NCI-H524 (cell line): ENCODE data around the gene ZFAND2A.
"Not testable (repeated sequence)": the region's sequence is repeated elsewhere in the genome, so short reads cannot be mapped to it uniquely, and the experiment has no call there.

Experiments
- DNase-seq, 2 experiments: peaks; one replicate each; lab custom pipeline; 2025; lab: John Stamatoyannopoulos, UW

Gene ZFAND2A

DNA sequence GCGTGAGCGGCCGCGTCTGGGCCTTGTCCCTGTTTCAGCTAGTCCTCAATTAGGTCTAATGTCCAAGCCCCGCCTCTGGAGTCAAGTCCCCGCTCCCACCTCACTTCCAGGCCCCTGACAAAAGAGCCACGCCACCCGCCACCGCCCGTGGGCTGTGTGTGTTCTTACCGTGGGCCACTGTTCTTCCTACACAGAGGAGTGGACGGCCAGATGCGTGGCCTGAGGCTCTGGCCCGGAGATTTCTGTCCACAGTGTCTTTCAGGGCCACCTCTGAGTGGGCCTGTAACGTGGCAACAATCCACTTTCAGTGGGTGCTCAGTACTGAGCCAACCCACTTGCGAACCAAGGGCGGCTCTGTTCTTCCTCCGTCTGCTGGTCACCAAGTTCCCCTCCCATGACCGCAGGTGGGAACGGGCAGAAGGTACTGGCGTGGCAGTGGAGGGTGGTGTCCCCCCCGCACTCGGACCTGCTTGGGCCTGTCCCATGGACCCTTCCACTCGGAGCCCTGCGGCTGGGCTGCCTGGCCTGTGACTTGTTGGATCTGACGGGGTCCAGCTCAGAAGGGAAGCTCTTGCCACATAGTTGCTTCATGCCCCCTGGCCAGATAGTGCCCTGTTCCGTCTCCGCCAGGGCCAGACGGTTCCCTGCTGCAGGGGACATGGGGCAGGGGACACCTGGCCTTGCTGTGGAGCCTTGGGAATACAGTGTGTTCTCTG lies 15.0 kb upstream of the ZFAND2A start:
- DNase-seq: no peak

DNA sequence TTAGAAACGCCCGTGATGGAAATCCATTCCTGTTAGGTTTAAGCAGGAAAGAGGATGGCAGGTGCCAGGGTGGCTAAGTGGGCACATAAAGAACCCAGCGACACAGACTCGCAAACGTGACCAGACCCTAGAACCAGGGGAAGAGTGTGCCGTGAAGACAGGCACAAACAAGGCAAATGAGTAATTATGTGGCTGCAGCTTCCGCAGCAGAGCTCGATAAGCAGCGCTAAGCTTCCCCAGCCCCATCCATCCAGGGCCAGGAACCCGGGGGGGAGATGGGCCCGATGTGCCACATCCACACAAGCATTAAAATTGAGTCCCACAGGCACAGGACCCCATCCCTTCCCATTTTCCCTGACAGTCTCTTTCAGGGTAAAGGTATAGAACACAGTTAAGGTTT lies 14.0 kb upstream of the ZFAND2A start:
- DNase-seq: no peak

DNA sequence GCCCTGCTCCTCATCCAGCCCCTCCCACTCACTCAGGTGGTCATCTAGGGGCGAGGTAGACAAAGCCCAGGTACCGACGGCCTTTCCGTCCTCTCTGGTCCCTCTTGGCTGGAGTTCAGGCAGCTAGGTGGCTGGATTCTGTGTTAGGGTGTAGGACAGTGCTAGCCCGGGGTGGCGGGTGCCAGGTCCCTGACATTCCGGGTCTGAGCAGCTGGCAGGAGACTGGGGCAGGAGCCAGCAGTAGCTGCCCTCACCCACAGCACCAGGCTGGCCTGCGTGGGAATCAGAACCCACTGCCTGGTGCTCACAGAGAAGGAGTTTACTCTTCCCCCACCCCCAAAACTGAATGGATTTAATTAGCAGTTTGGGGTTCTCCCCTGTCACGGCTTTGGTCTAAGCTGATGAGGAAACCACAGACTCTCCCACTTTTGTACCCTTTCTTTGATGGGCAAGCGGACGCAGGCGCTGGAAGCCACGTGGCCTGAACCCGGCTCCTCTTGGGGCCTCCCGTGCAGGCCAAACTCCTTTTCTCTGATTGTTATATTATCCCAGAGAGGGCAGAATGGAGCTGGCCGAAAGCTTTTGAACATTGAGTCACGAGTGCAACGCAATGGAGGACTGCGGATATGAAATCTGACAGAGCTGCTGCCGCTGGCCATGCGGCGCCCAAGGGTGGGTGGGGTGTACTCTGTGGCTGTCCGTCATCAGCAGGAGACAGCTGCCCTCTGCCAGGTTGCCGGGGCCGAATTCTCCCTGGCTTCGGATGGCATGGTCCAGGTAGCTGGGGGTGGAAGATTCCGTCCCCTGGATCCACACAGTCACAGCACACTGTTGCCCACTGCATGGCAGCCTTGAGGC lies 12.9 kb upstream of the ZFAND2A start:
- DNase-seq: no peak

DNA sequence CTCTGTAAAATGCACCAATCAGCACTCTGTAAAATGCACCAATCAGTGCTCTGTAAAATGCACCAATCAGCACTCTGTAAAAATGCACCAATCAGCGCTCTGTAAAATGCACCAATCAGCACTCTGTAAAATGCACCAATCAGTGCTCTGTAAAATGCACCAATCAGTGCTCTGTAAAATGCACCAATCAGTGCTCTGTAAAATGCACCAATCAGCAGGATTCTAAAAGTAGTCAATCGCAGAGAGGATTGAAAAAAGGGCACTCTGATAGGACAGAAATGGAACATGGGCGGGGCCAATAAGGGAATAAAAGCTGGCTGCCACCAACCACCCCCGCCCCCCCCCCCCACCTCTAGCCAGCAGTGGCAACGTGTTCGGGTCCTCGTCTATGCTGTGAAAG lies 11.5 kb upstream of the ZFAND2A start:
- DNase-seq: peak in 1 of 2 experiments; percentile 28

DNA sequence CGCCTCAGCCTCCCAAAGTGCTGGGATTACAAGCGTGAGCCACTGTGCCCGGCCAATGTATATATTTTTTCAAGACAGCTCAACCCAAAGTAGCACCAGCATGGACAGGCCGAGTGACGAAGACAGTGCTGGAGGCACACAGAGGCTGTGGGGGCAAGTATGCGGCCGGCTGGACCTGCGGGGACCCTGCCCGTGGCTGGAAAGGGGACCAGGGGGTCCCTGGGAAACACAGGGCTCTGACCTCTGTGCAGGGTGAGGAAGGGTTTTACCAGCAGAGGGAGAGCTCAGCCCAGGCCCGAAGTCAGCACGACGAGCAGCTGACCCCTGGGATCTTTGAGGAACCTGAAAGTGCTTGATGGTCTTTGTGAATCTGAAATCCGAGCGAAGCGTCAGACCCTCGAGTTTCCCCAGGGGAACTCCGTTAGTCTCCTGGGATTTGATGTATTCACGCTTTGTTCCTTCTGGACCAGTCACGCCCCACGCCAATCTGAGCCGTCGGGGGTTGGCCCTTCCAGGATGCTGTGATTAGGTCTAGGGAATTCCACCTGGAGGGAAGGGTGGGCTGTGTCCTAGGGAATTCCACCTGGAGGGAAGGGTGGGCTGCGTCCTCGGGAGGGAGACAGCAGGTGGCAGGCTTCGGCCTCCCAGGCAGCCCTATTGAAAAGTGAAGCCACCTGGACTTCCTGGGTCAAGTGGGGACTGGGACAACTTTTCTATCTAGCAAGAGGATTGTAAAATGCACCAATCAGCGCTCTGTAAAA lies 10.9 kb upstream of the ZFAND2A start:
- no peak for DNase-seq

DNA sequence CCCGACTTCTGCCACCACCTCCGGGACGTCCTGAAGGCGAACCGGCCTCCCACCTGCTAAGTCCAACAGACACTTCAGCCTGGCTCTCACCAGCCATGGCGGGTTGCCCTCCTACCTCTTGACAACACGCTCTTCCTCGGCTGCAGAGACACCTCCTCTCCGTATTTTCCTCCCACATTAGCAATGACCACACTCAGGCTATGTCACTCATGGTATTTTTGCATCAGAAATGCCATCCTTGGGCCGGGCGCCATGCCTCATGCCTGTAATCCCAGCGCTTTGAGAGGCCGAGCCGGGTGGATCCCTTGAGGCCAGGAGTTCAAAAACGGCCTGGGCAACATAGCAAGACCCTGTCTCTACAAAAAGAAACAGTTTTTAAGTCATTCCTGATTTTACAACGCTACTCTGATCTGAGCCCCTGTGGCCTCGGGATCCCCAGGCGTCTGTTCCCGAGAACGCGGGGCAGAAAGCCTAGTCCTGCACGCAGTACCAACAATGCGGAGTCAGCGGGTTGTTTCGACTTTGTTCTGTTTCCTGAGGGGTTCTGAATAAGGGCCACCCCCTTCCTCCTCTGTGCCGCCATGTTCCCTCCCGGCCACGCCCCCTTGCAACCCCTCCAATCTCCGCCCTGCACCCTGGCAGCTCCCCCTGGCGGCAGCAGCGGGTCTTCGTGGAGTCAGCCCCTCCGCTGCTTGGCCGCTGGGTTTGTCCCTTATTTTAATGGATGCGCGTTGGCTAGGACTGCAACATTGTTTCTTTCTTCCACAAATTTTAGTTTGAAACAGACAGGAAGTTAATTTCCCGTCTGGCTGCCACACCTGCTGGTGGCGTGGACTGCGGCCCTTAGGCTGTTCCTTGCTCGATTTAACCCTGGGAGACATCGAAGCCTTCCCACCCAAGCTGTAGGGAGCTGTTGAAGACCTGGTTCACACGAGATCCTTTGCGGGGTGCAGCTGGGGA lies 9.7 kb upstream of the ZFAND2A start:
- DNase-seq: peak; percentile 62 to 64

DNA sequence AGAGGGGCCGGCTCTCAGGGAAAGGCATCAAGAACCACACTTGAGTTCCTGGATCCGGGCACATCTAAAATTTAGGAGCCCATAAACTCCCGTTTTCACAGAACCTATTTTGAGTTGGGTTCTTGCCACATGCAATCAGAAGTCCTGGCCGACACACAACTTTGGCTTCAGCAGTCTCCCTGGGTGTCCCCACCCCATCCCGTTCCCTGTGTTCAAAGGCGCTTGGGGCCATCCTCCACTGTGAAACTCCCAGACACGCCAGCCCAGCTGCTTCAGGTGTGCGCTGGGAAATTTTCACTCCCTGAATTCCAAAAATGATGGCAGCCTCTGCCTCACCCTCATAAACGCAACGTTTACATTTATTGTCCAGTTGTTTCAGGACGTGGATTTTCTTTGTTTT lies 8.4 kb upstream of the ZFAND2A start:
- no peak for DNase-seq

DNA sequence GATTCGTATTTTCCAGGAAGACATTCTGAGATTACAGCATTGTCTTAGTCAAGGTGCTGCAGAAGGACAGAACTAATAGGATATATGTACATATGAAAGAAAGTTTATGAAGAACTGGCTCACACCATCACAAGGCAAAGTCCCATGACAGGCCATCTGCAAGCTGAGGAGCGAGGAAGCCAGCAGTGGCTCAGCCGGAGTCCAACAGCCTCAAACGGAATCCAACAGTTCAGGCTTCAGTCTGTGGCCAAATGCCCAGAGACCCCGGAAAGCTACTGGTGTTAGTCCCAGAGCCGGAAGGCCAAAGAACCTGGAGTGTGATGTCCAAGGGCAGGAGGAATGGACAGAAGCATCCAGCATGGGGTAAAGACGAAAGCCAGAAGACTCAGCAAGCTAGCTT lies 4.4 kb upstream of the ZFAND2A start:
- DNase-seq: no peak

DNA sequence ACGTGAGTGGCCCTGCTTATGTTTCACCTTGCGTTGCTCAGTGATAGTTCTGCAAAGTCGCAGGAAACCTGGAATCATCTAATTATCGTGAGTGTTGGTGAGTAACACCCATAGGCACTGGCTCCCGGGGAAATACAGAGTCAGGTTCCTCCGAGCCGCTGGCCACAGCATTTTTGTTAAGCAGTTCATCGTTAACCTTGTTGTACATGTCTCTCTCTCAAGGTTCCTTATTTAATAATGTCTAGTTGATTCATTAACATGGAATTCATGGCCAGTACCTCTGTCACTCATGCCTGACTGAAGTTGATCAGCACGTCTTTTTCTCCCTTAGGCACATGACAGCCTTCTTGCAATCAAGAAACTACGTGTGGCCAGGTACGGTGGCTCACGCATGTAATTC lies 3.1 kb upstream of the ZFAND2A start:
- no peak for DNase-seq

DNA sequence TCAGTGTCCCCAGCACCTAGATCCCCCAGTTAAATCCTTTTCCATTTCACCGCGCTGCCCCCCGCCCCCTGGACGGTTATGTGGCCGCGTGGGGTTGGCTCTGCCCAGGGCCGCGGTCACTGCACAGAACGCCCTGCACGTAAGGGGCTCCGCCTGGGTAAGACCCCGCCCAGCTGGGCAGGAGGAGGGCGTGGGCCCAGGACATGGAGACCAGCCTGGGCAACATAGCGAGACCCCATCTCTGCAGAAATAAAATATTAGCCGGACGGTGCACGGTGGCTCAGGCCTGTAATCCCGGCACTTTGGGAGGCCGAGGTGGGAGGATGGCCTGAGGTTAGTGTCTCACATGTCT lies 650 bp upstream of the ZFAND2A start:
- no peak for DNase-seq

DNA sequence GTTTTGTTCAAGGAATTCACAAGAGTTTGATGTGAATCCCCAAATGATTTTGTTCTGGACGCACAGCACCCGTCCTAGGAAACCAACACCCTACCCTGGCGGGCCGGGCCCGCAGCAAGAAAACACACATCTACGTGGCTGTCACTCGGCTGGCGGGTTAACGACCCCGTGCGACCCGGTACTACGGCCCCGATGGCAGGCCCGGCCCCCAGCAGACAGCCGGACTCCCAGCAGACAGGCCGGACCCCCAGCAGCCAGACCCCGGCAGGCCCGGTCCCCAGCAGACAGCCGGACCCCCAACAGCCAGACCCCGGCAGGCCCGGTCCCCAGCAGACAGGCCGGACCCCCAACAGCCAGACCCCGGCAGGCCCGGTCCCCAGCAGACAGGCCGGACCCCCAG lies 765 bp downstream of the ZFAND2A start:
- DNase-seq: not testable (repeated sequence)

DNA sequence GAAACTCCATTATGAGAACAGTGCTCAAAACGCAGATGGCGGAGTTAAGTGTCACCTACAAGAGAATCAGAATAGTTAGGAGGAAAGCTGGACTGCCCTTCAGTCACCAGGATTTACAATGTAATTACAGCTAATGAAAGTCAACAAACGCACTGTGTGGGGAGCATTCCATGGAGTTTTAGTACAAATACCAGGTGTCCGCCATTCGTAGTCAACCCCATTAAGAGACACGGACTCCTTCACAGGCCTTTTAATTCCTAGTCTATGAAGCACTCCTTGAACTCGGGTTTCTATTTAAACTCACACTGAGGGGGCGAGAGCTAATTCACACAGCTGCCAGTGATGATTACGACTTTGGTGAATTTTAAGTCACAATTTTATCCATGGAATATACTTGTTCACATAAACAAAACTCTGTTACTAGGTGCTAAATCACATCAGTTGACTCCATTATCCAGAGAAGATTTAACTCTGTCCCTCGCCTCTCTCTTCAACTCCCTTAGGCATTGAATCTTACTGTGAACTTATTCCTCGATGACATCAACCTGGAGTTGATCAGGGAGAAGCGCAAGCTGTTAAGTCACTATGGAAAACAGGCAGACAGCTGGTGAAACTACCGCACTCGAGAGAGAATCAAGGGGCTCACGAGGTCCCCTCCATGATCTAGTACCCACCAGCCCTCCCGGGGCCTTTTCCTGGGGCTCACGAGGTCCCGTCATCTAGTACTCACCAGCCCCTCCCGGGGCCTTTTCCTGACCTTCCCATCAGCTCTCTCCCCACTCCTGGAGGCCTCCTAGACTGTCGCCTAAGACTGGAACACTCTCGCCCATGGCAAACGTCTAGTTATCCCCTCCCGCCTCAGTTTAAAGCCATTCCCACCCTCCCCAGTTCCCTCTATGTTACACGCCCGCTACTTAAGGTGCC lies 1.5 kb downstream of the ZFAND2A start:
- DNase-seq: no peak

DNA sequence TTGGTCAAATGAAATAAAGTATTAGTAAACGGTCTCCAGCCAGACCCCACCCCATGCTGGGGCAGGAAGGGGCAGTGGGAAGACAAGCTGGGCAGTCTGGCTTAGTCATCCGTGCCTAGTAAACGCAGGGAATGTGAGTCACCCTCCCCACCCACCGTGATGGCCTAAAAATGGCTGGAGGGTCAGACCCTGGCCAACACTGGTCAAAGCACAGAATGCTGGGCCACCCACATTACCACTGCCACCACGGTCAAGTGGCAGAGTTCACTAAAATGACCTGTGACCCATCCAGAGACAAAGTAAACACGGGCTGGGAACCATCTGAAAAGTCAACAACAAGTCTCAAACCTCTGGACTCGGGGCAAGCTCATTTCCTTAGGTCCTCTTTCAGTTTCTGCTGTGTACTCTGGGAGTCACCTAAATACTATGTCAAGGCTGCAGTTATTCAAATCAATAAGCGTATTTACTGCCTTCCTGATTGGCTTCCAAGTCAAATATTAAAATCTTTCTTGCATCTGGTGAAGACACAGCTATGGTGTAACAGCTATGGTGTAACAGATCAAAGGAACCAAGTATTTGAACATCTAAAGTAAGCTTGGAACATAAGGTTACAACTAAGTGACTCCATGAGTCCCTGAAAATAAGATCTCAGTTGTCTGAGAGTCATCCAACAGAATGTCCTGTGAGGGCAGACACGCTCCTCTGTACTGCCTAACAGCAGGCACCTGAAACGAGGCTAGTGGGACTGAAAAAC lies 3.0 kb downstream of the ZFAND2A start:
- DNase-seq: no peak

DNA sequence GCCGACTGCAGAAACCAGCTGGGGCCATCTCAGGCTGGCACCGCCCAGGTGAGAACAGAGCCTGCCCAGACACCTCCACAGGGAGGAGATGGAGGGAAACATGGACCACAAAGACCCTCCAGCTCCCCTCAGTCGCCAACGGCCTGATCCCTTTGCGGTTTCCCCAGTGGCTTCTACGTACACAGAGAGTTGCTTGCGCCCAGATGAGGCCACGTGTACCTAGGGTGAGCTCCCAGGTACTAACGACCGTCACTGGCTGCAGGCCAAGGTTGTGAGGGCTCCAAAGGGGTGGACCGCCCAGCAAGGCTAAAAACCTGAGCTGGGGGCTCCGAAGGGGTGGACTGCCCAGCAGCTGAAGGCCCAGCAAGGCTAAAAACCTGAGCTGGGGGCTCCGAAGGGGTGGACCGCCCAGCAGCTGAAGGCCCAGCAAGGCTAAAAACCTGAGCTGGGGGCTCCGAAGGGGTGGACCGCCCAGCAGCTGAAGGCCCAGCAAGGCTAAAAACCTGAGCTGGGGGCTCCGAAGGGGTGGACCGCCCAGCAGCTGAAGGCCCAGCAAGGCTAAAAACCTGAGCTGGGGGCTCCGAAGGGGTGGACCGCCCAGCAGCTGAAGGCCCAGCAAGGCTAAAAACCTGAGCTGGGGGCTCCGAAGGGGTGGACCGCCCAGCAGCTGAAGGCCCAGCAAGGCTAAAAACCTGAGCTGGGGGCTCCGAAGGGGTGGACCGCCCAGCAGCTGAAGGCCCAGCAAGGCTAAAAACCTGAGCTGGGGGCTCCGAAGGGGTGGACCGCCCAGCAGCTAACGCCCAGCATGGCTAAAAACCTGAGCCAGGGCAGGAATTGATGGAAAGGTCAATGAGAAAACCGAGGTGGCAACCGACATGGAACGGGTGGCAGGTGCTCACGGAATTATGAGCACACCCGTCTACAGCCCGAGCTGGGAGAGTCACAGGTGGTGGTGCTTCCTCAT lies 3.9 kb downstream of the ZFAND2A start:
- DNase-seq: not testable (repeated sequence)

DNA sequence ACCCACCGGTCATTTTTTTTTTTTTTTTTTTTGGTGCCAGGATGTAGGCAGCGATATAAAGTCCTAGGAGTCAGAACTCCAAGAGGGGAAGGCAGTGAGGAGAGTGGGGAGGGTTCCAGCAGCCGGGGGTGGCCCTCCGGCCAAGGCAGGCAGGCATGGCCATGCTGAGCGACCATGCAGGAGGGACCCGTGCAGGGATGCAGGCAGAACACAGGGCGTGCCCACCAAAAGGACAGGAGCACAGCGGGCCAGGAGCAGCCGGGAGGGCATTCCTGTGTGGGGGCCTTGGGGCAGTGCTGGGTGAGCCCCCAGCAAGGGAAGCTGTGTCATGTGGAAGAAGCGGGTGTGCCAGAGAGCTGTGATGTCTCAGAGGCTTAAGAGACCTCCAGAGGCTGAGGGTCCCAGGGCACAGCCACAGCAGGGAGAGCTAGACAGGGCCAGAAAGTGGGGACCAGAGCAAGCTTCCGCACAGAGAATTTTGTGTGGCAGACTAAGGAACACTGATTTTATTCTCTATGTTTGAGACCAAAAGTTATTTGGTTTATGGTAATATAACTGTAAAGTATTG lies 5.7 kb downstream of the ZFAND2A start:
- no peak for DNase-seq

DNA sequence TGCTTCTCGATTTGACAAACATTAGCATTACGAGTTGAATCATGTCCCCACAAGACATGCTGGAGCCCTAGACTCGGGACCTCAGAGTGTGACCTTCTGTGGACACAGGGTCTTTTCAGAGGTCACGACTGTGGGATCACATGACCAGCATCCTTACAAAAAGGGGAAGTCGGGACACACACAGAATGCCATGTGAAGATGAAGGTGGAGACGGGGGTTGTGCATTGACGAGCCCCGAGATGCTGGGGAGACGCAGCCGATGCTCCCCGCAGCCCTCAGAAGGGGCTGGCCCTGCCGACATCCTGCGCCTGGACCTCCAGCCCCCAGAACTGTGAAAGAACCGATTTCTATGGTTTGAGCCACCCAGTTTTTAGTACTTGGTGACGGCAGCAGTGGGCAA lies 7.5 kb downstream of the ZFAND2A start:
- DNase-seq: no peak

DNA sequence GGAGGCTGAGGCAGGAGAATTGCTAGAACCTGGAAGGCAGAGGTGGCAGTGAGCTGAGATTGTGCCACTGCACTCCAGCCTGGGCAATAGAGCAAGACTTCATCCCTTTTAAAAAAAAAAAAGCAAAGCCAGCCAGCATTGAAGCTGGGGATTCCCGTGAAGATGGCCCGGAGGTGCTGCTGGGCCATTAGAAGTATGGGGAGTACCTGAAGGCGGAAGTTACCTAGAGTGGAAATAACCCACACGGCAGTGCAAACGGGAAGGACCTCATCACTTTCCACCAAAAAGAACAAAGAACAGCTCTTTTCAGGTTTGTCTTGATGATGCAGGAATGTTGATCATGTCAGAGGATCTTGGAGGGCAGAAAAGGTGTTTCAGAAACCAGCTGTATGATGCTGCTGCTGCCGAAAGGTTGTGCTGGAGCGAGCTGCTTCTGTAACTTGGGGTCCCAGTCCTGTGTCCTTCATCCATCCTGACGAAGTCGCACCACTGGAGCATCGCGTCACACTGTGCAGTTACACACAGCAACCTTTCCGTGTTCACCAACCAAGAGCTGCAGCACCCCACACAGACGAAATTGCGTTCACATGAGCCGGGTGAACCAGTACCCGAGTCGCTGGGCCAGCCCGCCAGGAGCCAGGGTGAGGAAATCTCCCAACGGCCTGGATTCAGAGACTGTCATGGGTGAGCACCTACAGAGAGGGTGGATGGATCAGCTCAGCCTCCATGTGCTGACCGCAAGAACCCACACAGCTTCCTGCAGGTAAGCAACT lies 8.2 kb downstream of the ZFAND2A start:
- no peak for DNase-seq
